GM12878 (cell line): ENCODE measurements around the gene KHDC1. TPM values are rescaled to one million over a fixed set of nuclear protein-coding genes. Genes with fewer than 3 reads are reported as not detected.

Source experiments
- ATAC-seq: fragments of 200-7000 bp; cut with Tn5 transposase; 3 replicates; pipeline ENCODE4 v1.9.1; 2020; ENCODE audit warnings: mild to moderate bottlenecking, moderate library complexity
- BruUV-seq: library from RNA; stranded (reverse); fragments of 400-500 nt; replicated peaks from 2 replicates; lab custom pipeline; 2021; lab: Mats Ljungman, UMichigan
- CTCF ChIA-PET: fragments of 300-600 bp; sonication (Branson Sonifier 250); formaldehyde crosslinking; extraction: SDS; loops from one replicate; lab custom pipeline; 2021; ENCODE audit warnings: inconsistent platforms; lab: Yijun Ruan, JAX
- POLR2A ChIA-PET: fragments of 350-600 bp; formaldehyde crosslinking; extraction: SDS; loops from one replicate; lab custom pipeline; 2021; ENCODE audit warnings: inconsistent platforms; lab: Charles Lee
- RAD21 ChIA-PET: fragments of 300-600 bp; sonication (Branson Sonifier 250); formaldehyde crosslinking; loops from one replicate; lab custom pipeline; 2023; ENCODE audit warnings: antibody characterized with exemption; ENCODE audit not compliant: unreplicated experiment; lab: Charles Lee
- SMC1A ChIA-PET: fragments of 300-600 bp; sonication (Branson Sonifier 250); formaldehyde crosslinking; loops from one replicate; lab custom pipeline; 2023; ENCODE audit not compliant: unreplicated experiment, uncharacterized antibody; lab: Charles Lee
- DNase-seq: peaks from one replicate; pipeline ENCODE4 v3.0.0-alpha.2; 2011; ENCODE audit warnings: low read depth, low spot score
- FAIRE-seq: peaks from 3 replicates; lab custom pipeline; 2011; peaks lifted over from hg19 to GRCh38; lab: Jason Lieb, UNC
- H2AFZ ChIP-seq: 2 replicates; pipeline ENCODE4 v1.6.0; 2011; ENCODE audit warnings: low read depth, low read length, control low read depth; ENCODE audit not compliant: control insufficient read depth
- H3K27ac ChIP-seq: 2 replicates; pipeline ENCODE4 v1.5.1; 2011; ENCODE audit warnings: control low read depth; ENCODE audit not compliant: control insufficient read depth, insufficient read depth
- H3K27me3 ChIP-seq, 2 experiments: replicated peaks in 1 of 2; 2 replicates each; pipeline versions ENCODE4 v1.6.0 to v1.6.1; 2011; ENCODE audit warnings: low read length in 1 of 2; ENCODE audit not compliant: control insufficient read depth in 2 of 2, insufficient read depth in 2 of 2
- H3K36me3 ChIP-seq, 2 experiments: 2 replicates each; pipeline ENCODE4 v1.5.1; 2011; ENCODE audit warnings: low read length in 1 of 2; ENCODE audit not compliant: control insufficient read depth in 2 of 2, insufficient read depth in 2 of 2
- H3K4me1 ChIP-seq: 2 replicates; pipeline ENCODE4 v1.6.1; 2011; ENCODE audit warnings: mild to moderate bottlenecking, low read length, moderate library complexity, mixed read lengths; ENCODE audit not compliant: control insufficient read depth, insufficient read depth
- H3K4me2 ChIP-seq: 2 replicates; pipeline ENCODE4 v1.6.0; 2011; ENCODE audit warnings: control low read depth; ENCODE audit not compliant: control insufficient read depth, insufficient read depth
- H3K4me3 ChIP-seq: fragments of 200-600 bp; sonication (generic); 2 replicates; pipeline ENCODE4 v1.5.1; 2016
- H3K79me2 ChIP-seq: 2 replicates; pipeline ENCODE4 v1.6.0; 2011; ENCODE audit warnings: low read length; ENCODE audit not compliant: control insufficient read depth, insufficient read depth
- H3K9ac ChIP-seq: 2 replicates; pipeline ENCODE4 v1.8.0; 2011; ENCODE audit warnings: low read length, control low read depth, mixed read lengths; ENCODE audit not compliant: control insufficient read depth, insufficient read depth
- H3K9me3 ChIP-seq: replicated peaks from 3 replicates; pipeline ENCODE4 v1.5.1; 2011; ENCODE audit warnings: mild to moderate bottlenecking, low read length; ENCODE audit not compliant: control insufficient read depth, insufficient read depth
- H4K20me1 ChIP-seq: 2 replicates; pipeline ENCODE4 v1.6.0; 2011; ENCODE audit not compliant: control insufficient read depth, insufficient read depth
- JUND ChIP-seq: IDR thresholded peaks from 2 replicates; pipeline ENCODE4 v1.6.1; 2012; ENCODE audit warnings: low read depth, mild to moderate bottlenecking, low read length, improper control_type of control experiment, moderate library complexity
- WGBS: methylation state at CpG from one replicate; pipeline ENCODE4 v1.1.6; 2016; ENCODE audit warnings: low lambda C conversion rate; ENCODE audit not compliant: insufficient replicate concordance, insufficient coverage; ENCODE audit errors: missing lambda C conversion rate; 5-methylcytosine and 5-hydroxymethylcytosine counted together
- in situ Hi-C: fragments of 300-500 bp; cut with MboI; formaldehyde crosslinking; loops from 9 replicates; pipeline ENCODE4 v1.14.3; 2018; ENCODE audit warnings: mixed read lengths
- intact Hi-C: fragments of 100-400 bp; cut with micrococcal nuclease; formaldehyde crosslinking; loops from one replicate; pipeline ENCODE4 v1.14.2; 2022; ENCODE audit not compliant: unreplicated experiment
- polyA plus RNA-seq, 11 experiments: library from polyadenylated mRNA; depleted of rRNA in 4 of 11; unstranded in 6 of 11; stranded (reverse) in 5 of 11; fragments of >200 nt; fragmentation: Nextera tagmentation in 4 of 11; fragmentation: Illumina TruSeq in 1 of 11; extraction: Ambion mirVana in 4 of 11; extraction: Trizol in 1 of 11; gene quantifications; 1 replicate in 1 of 11; 2 replicates in 10 of 11; pipeline versions ENCODE4 v1.2.1 to v1.2.3, GENCODE V29; 2011 to 2016; ENCODE audit warnings: inconsistent platforms in 2 of 11, missing spikeins in 2 of 11, low read depth in 1 of 11
- total RNA-seq, 4 experiments: library from RNA; depleted of rRNA in 3 of 4; stranded (reverse); fragments of >200 nt in 3 of 4; fragmentation: Illumina TruSeq in 1 of 4; extraction: Trizol in 1 of 4; gene quantifications; 2 replicates each; pipeline versions ENCODE4 v1.2.1 to v1.2.3, GENCODE V29; 2013 to 2021
- TF ChIP-seq, protein P1 (sequence below): fragments of 450-650 bp; IDR thresholded peaks from 2 replicates; pipeline ENCODE4 v1.6.1; 2017; ENCODE audit warnings: mild to moderate bottlenecking
- TF ChIP-seq, protein P2 (sequence below): fragments of 450-650 bp; IDR thresholded peaks from 2 replicates; pipeline ENCODE4 v1.6.1; 2016; ENCODE audit warnings: mild to moderate bottlenecking
- TF ChIP-seq, protein P3 (sequence below): fragments of 450-650 bp; conservative IDR thresholded peaks from 2 replicates; pipeline ENCODE4 v1.6.1; 2017; ENCODE audit warnings: mild to moderate bottlenecking, moderate library complexity

The KHDC1 gene
- total and polyA plus RNA-seq, 10 of the 15 experiments (the other 5 are each of a cell fraction or from before 2014, with no cell fraction given) = 3.3 to 8.7 (median 6.3) TPM

DNA sequence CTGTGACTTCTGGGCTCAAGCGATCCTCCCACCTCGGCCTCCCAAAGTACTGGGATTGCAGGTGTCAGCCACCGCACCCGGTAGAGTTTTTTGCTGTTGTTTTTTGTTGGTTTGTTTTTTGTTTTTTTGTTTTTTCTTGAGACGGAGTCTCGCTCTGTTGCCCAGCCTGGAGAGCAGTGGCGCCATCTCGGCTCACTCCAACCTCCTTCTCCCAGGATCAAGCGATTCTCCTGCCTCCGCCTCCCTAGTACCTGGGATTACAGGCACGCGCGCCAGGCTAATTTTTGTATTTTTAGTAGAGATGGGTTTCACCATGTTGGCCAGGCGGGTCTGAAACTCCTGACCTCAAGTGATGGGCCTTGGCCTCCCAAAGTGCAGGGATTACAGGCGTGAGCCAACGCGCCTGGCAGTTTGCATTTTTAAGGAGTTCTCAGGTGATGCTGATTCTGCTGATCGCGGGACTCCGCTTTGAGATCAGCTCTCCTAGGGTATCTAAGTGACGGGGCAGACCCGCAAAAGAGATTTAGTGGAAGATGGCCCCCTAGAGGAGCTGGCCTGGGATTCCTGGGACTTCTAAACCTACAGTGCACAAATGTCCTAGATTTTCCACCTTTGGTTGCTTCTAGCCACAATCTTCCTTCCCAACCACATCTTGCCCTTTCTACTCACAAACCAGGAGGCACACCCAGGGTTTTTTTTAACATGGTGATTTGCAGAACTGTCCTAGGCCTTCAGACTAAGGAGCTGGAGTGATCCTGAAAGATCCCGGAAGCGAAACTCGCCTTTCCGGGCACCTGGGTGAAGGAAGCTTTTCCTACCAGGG lies 45.9 kb upstream of the KHDC1 start:
- Histone ChIP-seq H3K9me3 (no peaks in the 10 kb centered on the region), H3K27ac (peak overlapping the region; percentile 59; the same call in 1 of the 2 replicates), H3K79me2 (peaks cover 4% of the 10 kb centered on the region), H2AFZ (peak overlapping the region; percentile 97), H4K20me1 (no peaks in the 10 kb centered on the region), H3K4me1 (peaks cover 6% of the 10 kb centered on the region; the same call in 1 of the 2 replicates), H3K9ac (peak overlapping the region; percentile 55), H3K4me3 (peak overlapping the region; percentile 71), H3K36me3 (no peaks in the 10 kb centered on the region), H3K4me2 (peak overlapping the region; percentile 90), H3K27me3 (no peaks in the 10 kb centered on the region)
- ChIA-PET CTCF (interaction anchor here (0.7 to 2.1 kb wide), 7 partner anchors 18 to 898 kb away, joined by 3 to 7 read pairs (median 5); no protein-coding TSS in a partner anchor), POLR2A (no interaction called here), SMC1A (interaction anchor here (0.6 to 0.8 kb wide), 2 partner anchors 130 to 364 kb away, joined by 3 read pairs; no protein-coding TSS in a partner anchor), RAD21 (interaction anchor here (0.6 to 1.7 kb wide), 4 partner anchors 19 to 692 kb away, joined by 3 to 5 read pairs (median 4); partner anchors contain the start of gene MTO1)
- FAIRE-seq (no peak), DNase-seq (no peak), ATAC-seq (no peak; the same call in 2 of the 3 replicates)
- no TSS peak for BruUV-seq
- intact Hi-C loops = no loop called here
- WGBS = 83% methylated on average over 26 of the region's 26 CpGs
- in situ Hi-C loops = no loop called here
- TF ChIP-seq, protein P1, sequence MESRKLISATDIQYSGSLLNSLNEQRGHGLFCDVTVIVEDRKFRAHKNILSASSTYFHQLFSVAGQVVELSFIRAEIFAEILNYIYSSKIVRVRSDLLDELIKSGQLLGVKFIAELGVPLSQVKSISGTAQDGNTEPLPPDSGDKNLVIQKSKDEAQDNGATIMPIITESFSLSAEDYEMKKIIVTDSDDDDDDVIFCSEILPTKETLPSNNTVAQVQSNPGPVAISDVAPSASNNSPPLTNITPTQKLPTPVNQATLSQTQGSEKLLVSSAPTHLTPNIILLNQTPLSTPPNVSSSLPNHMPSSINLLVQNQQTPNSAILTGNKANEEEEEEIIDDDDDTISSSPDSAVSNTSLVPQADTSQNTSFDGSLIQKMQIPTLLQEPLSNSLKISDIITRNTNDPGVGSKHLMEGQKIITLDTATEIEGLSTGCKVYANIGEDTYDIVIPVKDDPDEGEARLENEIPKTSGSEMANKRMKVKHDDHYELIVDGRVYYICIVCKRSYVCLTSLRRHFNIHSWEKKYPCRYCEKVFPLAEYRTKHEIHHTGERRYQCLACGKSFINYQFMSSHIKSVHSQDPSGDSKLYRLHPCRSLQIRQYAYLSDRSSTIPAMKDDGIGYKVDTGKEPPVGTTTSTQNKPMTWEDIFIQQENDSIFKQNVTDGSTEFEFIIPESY = peak; percentile 89
- TF ChIP-seq, protein P2, sequence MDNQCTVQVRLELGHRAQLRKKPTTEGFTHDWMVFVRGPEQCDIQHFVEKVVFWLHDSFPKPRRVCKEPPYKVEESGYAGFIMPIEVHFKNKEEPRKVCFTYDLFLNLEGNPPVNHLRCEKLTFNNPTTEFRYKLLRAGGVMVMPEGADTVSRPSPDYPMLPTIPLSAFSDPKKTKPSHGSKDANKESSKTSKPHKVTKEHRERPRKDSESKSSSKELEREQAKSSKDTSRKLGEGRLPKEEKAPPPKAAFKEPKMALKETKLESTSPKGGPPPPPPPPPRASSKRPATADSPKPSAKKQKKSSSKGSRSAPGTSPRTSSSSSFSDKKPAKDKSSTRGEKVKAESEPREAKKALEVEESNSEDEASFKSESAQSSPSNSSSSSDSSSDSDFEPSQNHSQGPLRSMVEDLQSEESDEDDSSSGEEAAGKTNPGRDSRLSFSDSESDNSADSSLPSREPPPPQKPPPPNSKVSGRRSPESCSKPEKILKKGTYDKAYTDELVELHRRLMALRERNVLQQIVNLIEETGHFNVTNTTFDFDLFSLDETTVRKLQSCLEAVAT = peak; percentile 54
- no peak for TF ChIP-seq JUND
- TF ChIP-seq, protein P3, sequence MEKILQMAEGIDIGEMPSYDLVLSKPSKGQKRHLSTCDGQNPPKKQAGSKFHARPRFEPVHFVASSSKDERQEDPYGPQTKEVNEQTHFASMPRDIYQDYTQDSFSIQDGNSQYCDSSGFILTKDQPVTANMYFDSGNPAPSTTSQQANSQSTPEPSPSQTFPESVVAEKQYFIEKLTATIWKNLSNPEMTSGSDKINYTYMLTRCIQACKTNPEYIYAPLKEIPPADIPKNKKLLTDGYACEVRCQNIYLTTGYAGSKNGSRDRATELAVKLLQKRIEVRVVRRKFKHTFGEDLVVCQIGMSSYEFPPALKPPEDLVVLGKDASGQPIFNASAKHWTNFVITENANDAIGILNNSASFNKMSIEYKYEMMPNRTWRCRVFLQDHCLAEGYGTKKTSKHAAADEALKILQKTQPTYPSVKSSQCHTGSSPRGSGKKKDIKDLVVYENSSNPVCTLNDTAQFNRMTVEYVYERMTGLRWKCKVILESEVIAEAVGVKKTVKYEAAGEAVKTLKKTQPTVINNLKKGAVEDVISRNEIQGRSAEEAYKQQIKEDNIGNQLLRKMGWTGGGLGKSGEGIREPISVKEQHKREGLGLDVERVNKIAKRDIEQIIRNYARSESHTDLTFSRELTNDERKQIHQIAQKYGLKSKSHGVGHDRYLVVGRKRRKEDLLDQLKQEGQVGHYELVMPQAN = no peak
